Measurements from ENCODE around the gene RRM2.

RRM2 gene

DNA sequence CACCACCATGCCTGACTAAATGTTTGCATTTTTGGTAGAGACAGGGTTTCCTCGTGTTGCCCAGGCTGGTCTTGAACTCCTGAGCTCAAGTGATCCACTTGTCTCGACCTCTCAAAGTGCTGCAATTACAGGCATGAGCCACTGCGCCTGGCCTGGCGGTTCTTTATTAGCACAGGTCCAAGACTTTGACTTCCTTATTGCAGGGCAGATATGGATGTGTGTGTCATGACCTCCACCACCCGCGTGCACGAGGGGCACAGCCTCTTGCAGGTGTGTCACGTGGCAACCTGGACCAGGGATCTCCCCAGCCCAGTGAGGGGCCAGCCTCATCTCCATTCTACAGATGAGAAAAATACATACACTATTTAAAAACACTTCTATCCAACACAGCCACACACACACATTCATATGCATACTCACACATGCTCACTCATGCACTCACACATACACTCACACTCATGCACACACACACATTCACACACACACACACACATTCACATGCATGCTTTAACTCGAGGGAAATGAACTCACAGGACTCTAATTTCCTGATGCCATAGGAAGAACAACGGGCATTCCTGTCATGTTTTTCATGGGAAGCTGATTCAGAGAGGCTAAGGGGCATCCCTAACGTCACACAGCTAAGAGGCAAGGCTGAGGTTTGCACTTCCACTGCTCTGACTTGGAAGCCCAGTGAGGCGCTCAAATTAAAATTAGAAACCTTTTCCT lies 38.8 kb downstream of the RRM2 start:
- intact Hi-C loops (cut with DNase I; ENCODE audit: low total_unique reads), result no loop called here
- Histone ChIP-seq H3K27me3 (peaks cover 0 to 3% of the 10 kb centered on the region in 2 donors), H3K4me3 (no peak overlapping the region), H3K36me3 (no peaks in the 10 kb centered on the region), H3K9me3 (no peaks in the 10 kb centered on the region), H3K27ac (no peak overlapping the region), H3K4me1 (peaks cover 0 to 3% (median 0%) of the 10 kb centered on the region in 4 donors)
- TF ChIP-seq, protein P1, sequence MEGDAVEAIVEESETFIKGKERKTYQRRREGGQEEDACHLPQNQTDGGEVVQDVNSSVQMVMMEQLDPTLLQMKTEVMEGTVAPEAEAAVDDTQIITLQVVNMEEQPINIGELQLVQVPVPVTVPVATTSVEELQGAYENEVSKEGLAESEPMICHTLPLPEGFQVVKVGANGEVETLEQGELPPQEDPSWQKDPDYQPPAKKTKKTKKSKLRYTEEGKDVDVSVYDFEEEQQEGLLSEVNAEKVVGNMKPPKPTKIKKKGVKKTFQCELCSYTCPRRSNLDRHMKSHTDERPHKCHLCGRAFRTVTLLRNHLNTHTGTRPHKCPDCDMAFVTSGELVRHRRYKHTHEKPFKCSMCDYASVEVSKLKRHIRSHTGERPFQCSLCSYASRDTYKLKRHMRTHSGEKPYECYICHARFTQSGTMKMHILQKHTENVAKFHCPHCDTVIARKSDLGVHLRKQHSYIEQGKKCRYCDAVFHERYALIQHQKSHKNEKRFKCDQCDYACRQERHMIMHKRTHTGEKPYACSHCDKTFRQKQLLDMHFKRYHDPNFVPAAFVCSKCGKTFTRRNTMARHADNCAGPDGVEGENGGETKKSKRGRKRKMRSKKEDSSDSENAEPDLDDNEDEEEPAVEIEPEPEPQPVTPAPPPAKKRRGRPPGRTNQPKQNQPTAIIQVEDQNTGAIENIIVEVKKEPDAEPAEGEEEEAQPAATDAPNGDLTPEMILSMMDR (IDR thresholded peaks at IDR 0.05), result no peak
- DNase-seq, result no peak

DNA sequence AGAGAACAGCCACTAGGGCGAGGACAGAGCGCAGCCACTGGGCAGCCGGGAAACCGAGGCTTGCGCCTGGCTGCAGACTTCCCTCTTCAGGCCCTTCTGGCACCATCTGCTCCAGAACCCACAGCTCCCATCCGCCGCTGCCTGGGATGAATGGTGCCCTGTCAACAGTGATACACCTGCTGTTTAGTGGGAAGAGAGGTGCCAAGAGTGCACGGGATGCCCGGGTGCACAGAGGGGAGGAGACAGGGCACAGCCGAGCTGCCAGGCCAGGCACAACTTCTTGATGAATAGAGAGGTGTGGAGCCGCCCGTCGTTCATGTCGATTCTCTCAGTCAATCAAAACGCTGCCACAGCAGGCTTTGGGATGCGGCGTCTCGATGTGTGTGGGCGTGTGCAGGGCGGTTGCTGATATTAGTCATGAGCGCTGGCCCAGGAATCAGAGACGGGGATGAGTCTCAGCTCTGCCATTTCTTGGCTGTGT lies 39.5 kb downstream of the RRM2 start:
- H3K27me3 ChIP-seq, result peaks cover 0 to 3% of the 10 kb centered on the region in 2 donors
- no peak overlapping the region for H3K27ac ChIP-seq
- TF ChIP-seq, protein P1 (IDR thresholded peaks at IDR 0.05), result no peak
- intact Hi-C loops (cut with DNase I; ENCODE audit: low total_unique reads), result no loop called here
- no peaks in the 10 kb centered on the region for H3K9me3 ChIP-seq
- no peaks in the 10 kb centered on the region for H3K36me3 ChIP-seq
- peaks cover 0 to 3% (median 0%) of the 10 kb centered on the region in 4 donors for H3K4me1 ChIP-seq
- no peak for DNase-seq
- H3K4me3 ChIP-seq, result no peak overlapping the region

DNA sequence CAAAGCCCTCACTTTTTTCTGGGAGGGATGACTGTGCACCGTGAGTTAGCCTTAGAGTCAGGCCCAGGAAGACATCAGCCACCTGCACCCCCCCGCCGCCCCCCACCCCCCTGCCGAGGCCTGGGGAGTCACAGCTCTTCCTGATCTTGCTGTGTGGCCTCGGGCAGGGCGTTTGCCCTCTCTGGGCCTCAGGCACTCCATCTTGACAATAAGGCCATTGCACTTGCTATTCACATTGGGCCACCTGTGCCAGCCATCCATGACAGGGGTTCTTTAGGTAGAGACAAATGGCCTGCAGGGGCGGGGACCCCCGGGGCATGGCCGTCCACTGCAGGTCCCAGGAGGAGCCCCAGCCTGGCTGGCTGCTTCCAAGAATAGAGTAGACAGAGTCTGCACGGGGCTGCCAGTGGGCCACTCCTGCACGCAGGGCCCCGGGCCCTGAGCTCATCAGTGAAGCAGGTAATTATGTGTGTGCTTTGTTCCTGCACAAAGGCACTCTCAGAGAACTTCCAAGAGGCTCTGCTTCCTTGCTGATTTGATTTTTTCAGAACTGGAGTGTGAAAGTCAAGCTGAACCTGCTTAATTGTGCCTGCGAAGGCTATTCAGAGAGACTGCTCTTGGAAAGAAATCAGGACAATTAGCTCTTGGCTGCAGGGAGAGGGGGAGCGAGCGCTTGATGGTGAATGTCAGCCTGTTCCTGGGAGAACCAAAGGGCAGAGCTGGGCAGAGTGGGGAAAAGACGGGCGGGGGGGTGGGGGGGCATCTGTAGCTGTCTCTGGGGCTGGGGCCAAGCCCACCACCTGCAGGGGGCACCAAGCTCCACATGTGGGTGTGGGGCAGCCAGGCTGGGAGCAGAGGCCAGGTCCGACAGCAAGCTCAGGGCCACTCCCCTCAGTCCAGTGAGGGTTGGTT lies 40.3 kb downstream of the RRM2 start:
- TF ChIP-seq, protein P1 (IDR thresholded peaks at IDR 0.05), result no peak
- Histone ChIP-seq H3K4me3 (no peak overlapping the region), H3K27ac (no peak overlapping the region), H3K9me3 (no peaks in the 10 kb centered on the region), H3K27me3 (peaks cover 0 to 3% of the 10 kb centered on the region in 2 donors), H3K4me1 (peaks cover 0 to 3% (median 0%) of the 10 kb centered on the region in 4 donors), H3K36me3 (no peaks in the 10 kb centered on the region)
- intact Hi-C loops (cut with DNase I; ENCODE audit: low total_unique reads), result no loop called here
- no peak for DNase-seq

DNA sequence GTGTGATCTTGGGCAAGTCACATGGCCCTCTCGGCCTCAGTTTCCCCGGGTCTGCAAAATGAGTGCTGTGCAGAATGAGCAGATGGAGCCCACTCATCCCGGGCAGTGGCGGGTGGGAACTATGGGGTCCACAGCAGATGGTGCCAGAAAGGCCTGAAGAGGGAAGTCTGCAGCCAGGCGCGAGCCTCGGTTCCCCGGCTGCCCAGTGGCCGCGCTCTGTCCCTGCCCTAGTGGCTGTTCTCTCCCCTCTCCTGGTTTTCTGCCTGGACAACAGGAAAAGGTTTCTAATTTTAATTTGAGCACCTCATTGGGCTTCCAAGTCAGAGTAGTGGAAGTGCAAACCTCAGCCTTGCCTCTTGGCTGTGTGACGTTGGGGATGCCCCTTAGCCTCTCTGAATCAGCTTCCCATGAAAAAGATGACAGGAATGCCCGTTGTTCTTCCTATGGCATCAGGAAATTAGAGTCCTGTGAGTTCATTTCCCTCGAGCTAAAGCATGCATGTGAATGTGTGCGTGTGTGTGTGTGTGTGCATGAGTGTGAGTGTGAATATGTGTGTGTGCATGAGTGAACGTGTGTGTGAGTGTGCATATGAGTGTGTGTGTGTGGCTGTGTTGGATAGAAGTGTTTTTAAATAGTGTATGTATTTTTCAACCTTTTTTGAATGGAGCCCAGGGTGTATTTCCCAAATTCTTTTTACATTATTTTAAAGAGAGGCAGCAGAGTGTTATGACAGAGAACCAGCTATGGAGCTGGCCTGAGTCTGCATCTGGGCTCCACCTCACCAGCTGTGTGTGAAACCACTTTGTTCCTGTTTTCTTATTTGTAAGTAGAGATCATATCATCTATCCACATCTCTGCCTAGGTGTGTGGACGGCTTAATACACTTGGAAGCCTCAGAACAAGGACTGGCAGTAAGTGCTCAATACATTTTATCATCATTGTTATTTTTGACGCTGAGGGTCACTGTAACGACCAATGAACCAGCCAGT lies 41.3 kb downstream of the RRM2 start:
- TF ChIP-seq, protein P1 (IDR thresholded peaks at IDR 0.05), result no peak
- H3K36me3 ChIP-seq, result no peaks in the 10 kb centered on the region
- H3K9me3 ChIP-seq, result no peaks in the 10 kb centered on the region
- no peak overlapping the region for H3K27ac ChIP-seq
- no peak for DNase-seq
- H3K4me1 ChIP-seq, result peaks cover 0 to 3% (median 0%) of the 10 kb centered on the region in 4 donors
- H3K4me3 ChIP-seq, result no peak overlapping the region
- peaks cover 0 to 3% of the 10 kb centered on the region in 2 donors for H3K27me3 ChIP-seq
- intact Hi-C loops (cut with DNase I; ENCODE audit: low total_unique reads), result no loop called here

DNA sequence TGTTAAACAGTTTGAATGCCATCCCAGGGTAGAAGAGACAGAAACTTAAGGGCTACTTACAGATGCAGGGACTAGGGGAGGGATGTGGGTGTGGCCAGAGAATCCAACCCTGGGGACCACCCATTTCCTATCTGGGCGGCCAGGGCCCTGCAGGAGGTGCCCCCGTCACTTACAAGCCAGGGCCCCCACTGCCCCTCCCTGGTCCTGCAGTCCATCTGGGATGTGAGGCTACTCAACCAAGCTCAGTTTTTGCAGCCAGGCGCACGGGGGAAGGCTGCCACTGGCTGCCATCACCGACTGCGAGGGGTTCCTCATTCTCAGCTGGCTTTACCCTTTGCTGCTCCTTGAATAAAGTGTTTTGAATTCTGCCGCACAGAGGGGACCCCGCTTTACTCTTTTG lies 42.1 kb downstream of the RRM2 start:
- H3K4me1 ChIP-seq, result peaks cover 0 to 3% (median 0%) of the 10 kb centered on the region in 4 donors
- H3K4me3 ChIP-seq, result no peak overlapping the region
- intact Hi-C loops (cut with DNase I; ENCODE audit: low total_unique reads), result no loop called here
- no peak for DNase-seq
- peaks cover 0 to 3% of the 10 kb centered on the region in 2 donors for H3K27me3 ChIP-seq
- TF ChIP-seq, protein P1 (IDR thresholded peaks at IDR 0.05), result no peak
- H3K27ac ChIP-seq, result no peak overlapping the region
- no peaks in the 10 kb centered on the region for H3K9me3 ChIP-seq
- no peaks in the 10 kb centered on the region for H3K36me3 ChIP-seq
